Body of pancreas (tissue), 4 donors: ENCODE measurements around the gene FAM185A. TPM values are rescaled to one million over a fixed set of nuclear protein-coding genes. Genes with fewer than 3 reads are reported as not detected.

Experiments used
- ATAC-seq: fragments of 150-250 bp; one replicate; pipeline ENCODE4 v1.9.1; 2016
- DNase-seq, 4 donors: peaks; one replicate each; pipeline ENCODE4 v3.0.0-alpha.2; 2019
- H3K27ac ChIP-seq, 4 donors: fragments of 200-600 bp; sonication (generic); 1 replicate in 3 of 4; 2 replicates in 1 of 4; pipeline versions ENCODE4 v1.5.1 to v1.6.1; 2016 to 2019; ENCODE audit warnings: mild to moderate bottlenecking in 1 of 4, mixed read lengths in 1 of 4, moderate library complexity in 1 of 4
- H3K27me3 ChIP-seq, 2 donors: fragments of 200-600 bp; sonication (generic); one replicate each; pipeline ENCODE4 v1.6.0; 2016; ENCODE audit warnings: mild to moderate bottlenecking in 1 of 2
- H3K36me3 ChIP-seq, 2 donors: fragments of 200-600 bp; sonication (generic); replicated peaks in 1 of 2; 2 replicates each; pipeline ENCODE4 v1.5.1; 2016; ENCODE audit warnings: low read depth in 2 of 2; ENCODE audit not compliant: insufficient read depth in 1 of 2
- H3K4me1 ChIP-seq: fragments of 200-600 bp; sonication (generic); one replicate; pipeline ENCODE4 v1.6.0; 2016
- H3K4me3 ChIP-seq, 2 donors: fragments of 200-600 bp; sonication (generic); 1 replicate in 1 of 2; 2 replicates in 1 of 2; pipeline ENCODE4 v1.5.1; 2016 to 2019
- H3K9me3 ChIP-seq, 3 donors: fragments of 200-600 bp; sonication (generic); 1 replicate in 2 of 3; 2 replicates in 1 of 3; pipeline ENCODE4 v1.5.1; 2016
- POLR2A ChIP-seq, 3 donors: fragments of 450-650 bp; IDR thresholded peaks; one replicate each; pipeline ENCODE4 v1.6.1; 2016; ENCODE audit warnings: antibody characterized with exemption in 3 of 3, mild to moderate bottlenecking in 2 of 3
- WGBS, 2 donors: methylation state at CpG; one replicate each; pipeline ENCODE4 v1.1.5; 2017; 5-methylcytosine and 5-hydroxymethylcytosine counted together
- intact Hi-C: fragments of 100-400 bp; cut with DNase I; formaldehyde crosslinking; loops from one replicate; pipeline ENCODE4 v1.15.1; 2023
- total RNA-seq, 2 donors: library from RNA; depleted of rRNA; stranded (reverse); fragments of >200 nt; gene quantifications; one replicate each; pipeline ENCODE4 v1.1.0, GENCODE V29; 2016
- TF ChIP-seq, protein P1 (sequence below), 7 experiments: fragments of 450-650 bp in 4 of 7; fragments of 200-600 bp in 3 of 7; sonication (generic) in 3 of 7; IDR thresholded peaks; one replicate each; pipeline ENCODE4 v1.5.1; 2016 to 2019; ENCODE audit warnings: antibody characterized with exemption in 7 of 7

Gene FAM185A
- total RNA-seq, 2 donors from 2014 or later, result 19.7 to 21.4 TPM

DNA sequence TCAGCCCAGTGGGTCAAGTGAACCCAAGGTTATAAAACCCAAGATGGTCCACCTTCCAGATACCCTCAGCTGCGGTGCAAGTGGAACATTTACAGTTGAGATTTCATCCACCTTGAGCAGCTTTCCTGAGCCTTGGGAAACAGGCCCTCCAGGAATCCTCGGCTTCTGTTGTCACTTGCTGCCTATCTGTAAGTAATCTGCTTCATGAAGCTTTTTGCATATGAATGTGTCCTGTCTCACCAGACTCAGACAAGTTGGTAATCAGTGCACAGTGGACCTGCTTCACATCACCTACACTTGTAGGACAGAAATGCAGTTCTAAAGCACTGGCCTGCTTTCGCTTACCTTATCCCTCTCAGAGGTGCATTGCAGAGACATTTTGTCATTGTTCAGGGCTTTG lies 80.3 kb downstream of the FAM185A start:
- no peak for ATAC-seq
- Histone ChIP-seq H3K36me3 (peaks cover 0 to 3% of the 10 kb centered on the region in 2 donors), H3K9me3 (no peaks in the 10 kb centered on the region), H3K27ac (no peak overlapping the region), H3K4me1 (peaks cover 8% of the 10 kb centered on the region), H3K4me3 (no peak overlapping the region), H3K27me3 (no peaks in the 10 kb centered on the region)
- WGBS, 2 donors, result 96 to 98% methylated on average over 3 of the region's 3 CpGs
- intact Hi-C loops, result no loop called here
- TF ChIP-seq, protein P1, sequence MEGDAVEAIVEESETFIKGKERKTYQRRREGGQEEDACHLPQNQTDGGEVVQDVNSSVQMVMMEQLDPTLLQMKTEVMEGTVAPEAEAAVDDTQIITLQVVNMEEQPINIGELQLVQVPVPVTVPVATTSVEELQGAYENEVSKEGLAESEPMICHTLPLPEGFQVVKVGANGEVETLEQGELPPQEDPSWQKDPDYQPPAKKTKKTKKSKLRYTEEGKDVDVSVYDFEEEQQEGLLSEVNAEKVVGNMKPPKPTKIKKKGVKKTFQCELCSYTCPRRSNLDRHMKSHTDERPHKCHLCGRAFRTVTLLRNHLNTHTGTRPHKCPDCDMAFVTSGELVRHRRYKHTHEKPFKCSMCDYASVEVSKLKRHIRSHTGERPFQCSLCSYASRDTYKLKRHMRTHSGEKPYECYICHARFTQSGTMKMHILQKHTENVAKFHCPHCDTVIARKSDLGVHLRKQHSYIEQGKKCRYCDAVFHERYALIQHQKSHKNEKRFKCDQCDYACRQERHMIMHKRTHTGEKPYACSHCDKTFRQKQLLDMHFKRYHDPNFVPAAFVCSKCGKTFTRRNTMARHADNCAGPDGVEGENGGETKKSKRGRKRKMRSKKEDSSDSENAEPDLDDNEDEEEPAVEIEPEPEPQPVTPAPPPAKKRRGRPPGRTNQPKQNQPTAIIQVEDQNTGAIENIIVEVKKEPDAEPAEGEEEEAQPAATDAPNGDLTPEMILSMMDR (IDR thresholded peaks at IDR 0.05), result no peak
- TF ChIP-seq POLR2A (IDR thresholded peaks at IDR 0.05), result no peak
- DNase-seq, result no peak

DNA sequence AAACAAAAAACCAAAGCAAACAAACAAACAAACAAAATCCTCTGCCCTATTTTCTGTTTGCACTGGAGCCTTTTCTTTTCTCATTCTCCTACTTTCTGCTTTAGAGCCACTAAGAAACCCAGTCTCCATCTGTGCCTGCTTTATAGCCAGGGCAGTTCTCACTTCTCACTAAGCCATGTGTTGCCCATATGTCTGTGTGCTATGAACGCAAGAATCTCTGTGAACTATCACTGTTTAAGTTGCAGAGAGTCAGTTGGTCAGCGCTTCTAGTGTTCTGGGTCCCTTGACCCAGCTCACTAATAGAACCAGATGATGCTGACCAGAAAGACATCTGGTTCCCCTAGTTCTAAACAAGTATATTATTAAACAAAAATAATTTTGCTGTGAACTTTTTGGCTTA lies 81.4 kb downstream of the FAM185A start:
- Histone ChIP-seq H3K27me3 (no peaks in the 10 kb centered on the region), H3K27ac (no peak overlapping the region), H3K4me1 (peaks cover 8% of the 10 kb centered on the region), H3K4me3 (no peak overlapping the region), H3K9me3 (no peaks in the 10 kb centered on the region), H3K36me3 (peaks cover 0 to 3% of the 10 kb centered on the region in 2 donors)
- 94 to 96% methylated on average over 2 of the region's 2 CpGs for WGBS, 2 donors
- ATAC-seq (no peak), DNase-seq (no peak)
- intact Hi-C loops, result no loop called here
- TF ChIP-seq, protein P1 (IDR thresholded peaks at IDR 0.05), result no peak
- TF ChIP-seq POLR2A (IDR thresholded peaks at IDR 0.05), result no peak

DNA sequence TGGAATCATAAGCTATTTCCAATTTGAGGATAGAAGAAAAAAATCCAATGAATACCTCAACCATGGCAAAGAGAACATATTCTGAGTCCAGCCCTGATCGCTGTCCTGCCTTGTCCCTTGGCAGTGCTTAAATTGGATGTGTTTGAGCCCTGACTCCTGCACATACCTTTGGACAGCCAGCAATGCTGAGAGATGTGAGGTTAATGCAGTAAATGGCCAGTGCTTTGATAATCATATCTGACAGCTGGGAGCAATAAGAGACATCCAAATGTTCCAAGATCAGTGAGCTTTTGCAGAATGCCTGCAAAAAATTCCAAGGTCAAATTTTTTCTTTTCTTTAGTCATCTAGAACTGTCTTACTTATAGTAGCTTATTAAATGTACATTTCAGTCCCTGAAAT lies 83.9 kb downstream of the FAM185A start:
- TF ChIP-seq, protein P1 (IDR thresholded peaks at IDR 0.05), result no peak
- no peak for TF ChIP-seq POLR2A (IDR thresholded peaks at IDR 0.05)
- 93 to 96% methylated on average over 1 of the region's 1 CpG for WGBS, 2 donors
- ATAC-seq (no peak), DNase-seq (no peak)
- no peak overlapping the region for H3K4me3 ChIP-seq
- no peaks in the 10 kb centered on the region for H3K9me3 ChIP-seq
- no peaks in the 10 kb centered on the region for H3K36me3 ChIP-seq
- H3K27ac ChIP-seq, result no peak overlapping the region
- H3K27me3 ChIP-seq, result no peaks in the 10 kb centered on the region
- intact Hi-C loops, result no loop called here
- H3K4me1 ChIP-seq, result peaks cover 8% of the 10 kb centered on the region

DNA sequence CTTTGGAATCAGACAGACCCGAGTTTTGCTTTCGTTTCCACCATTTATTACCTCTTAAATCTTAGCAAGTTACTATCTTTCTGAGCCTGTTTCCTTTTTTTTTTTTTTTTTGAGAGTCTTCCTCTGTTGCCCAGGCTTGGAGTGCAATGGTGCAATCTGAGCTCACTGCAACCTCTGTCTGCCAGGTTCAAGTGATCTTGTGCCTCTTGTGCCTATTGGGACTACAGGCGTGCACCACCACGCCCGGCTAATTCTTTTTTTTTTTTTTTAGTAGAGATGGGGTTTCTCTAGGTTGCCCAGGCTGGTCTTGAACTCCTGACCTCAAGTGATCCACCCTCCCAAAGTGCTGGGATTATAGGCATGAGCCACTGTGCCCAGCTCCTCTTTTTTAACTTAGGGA lies 84.5 kb downstream of the FAM185A start:
- TF ChIP-seq, protein P1 (IDR thresholded peaks at IDR 0.05), result no peak
- TF ChIP-seq POLR2A (IDR thresholded peaks at IDR 0.05), result no peak
- H3K4me1 ChIP-seq, result peaks cover 8% of the 10 kb centered on the region
- H3K36me3 ChIP-seq, result no peaks in the 10 kb centered on the region
- DNase-seq (no peak), ATAC-seq (no peak)
- WGBS, 2 donors, result 85 to 89% methylated on average over 5 of the region's 5 CpGs
- no peaks in the 10 kb centered on the region for H3K9me3 ChIP-seq
- no peaks in the 10 kb centered on the region for H3K27me3 ChIP-seq
- intact Hi-C loops, result no loop called here
- peak overlapping the region in 1 of 4 donors; percentile 51 for H3K27ac ChIP-seq
- H3K4me3 ChIP-seq, result no peak overlapping the region

DNA sequence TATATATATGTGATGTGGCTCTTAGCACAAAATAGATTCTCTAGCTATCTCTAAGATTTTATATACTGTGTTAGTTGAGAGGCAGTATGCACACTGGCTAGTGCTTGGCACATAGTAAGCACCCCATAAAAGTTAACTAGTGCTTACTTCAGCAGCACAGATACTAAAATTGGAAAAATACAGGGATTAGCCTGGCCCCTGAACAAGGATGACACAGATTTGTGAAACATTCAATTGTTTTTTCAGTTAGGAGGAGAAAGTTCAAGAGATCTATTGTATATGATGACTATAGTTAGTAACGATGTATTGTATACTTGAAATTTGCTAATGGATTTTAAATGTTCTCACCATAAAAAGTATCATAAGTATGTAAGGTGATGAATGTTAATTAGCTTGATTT lies 85.7 kb downstream of the FAM185A start:
- Histone ChIP-seq H3K4me3 (no peak overlapping the region), H3K27ac (peak overlapping the region in 1 of 4 donors; percentile 51), H3K4me1 (peaks cover 8% of the 10 kb centered on the region), H3K36me3 (no peaks in the 10 kb centered on the region), H3K27me3 (no peaks in the 10 kb centered on the region), H3K9me3 (no peaks in the 10 kb centered on the region)
- ATAC-seq (no peak), DNase-seq (no peak)
- intact Hi-C loops, result no loop called here
- TF ChIP-seq, protein P1 (IDR thresholded peaks at IDR 0.05), result no peak
- TF ChIP-seq POLR2A (IDR thresholded peaks at IDR 0.05), result no peak
- 96 to 97% methylated on average over 1 of the region's 1 CpG for WGBS, 2 donors
